Epithelial cell of esophagus (primary cell): Measurements from ENCODE around the gene SF3A2.

Experiments
- DNase-seq: peaks from one replicate; pipeline ENCODE4 v3.0.0; 2010; ENCODE audit warnings: low read depth
- H3K4me3 ChIP-seq: 2 replicates; pipeline ENCODE4 v1.5.1; 2011; ENCODE audit warnings: mild to moderate bottlenecking, low read length, control low read depth
- TF ChIP-seq, protein P1 (sequence below): IDR thresholded peaks from 2 replicates; pipeline ENCODE4 v1.5.1; 2011; ENCODE audit warnings: low read depth, mild to moderate bottlenecking, low read length, control low read depth, inconsistent platforms; ENCODE audit not compliant: insufficient read depth; ENCODE audit errors: missing control alignments

SF3A2 gene

GRCh38 chr19:2286402-2287140 is 49.9 kb downstream of the SF3A2 start:
- TF ChIP-seq, protein P1, sequence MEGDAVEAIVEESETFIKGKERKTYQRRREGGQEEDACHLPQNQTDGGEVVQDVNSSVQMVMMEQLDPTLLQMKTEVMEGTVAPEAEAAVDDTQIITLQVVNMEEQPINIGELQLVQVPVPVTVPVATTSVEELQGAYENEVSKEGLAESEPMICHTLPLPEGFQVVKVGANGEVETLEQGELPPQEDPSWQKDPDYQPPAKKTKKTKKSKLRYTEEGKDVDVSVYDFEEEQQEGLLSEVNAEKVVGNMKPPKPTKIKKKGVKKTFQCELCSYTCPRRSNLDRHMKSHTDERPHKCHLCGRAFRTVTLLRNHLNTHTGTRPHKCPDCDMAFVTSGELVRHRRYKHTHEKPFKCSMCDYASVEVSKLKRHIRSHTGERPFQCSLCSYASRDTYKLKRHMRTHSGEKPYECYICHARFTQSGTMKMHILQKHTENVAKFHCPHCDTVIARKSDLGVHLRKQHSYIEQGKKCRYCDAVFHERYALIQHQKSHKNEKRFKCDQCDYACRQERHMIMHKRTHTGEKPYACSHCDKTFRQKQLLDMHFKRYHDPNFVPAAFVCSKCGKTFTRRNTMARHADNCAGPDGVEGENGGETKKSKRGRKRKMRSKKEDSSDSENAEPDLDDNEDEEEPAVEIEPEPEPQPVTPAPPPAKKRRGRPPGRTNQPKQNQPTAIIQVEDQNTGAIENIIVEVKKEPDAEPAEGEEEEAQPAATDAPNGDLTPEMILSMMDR, result no peak
- no peak overlapping the region for H3K4me3 ChIP-seq
- DNase-seq, result no peak

- H3K4me3 ChIP-seq, result no peak overlapping the region
- DNase-seq, result no peak
- TF ChIP-seq, protein P1, result no peak
Observed at GRCh38 chr19:2287585-2288337, 51.1 kb downstream of the SF3A2 start.

DNA sequence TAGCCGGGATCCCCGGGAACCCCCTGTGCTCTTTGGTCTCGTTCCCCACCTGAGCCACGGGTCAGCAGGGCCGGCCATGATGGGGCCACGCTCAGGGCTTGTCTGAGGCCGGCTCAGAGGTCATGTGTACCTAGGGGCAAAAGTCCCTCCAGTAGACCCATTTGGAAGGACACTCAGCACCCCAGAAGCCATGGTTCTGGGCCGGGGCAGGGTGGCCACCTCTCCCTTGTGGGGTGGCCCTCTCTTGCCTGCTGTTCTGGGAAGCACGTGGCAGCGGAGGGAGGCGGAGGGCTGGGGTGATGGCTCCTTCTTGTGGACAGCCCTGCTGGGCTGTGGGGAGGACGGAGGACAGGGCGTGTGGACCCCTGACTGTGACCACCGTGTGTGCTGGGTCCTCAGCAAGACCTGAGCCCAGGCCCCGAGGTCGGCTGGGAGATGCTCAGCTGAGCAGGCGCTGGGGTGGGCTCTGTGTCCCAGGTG is 51.8 kb downstream of the SF3A2 start:
- DNase-seq, result no peak
- H3K4me3 ChIP-seq, result no peak overlapping the region

DNA sequence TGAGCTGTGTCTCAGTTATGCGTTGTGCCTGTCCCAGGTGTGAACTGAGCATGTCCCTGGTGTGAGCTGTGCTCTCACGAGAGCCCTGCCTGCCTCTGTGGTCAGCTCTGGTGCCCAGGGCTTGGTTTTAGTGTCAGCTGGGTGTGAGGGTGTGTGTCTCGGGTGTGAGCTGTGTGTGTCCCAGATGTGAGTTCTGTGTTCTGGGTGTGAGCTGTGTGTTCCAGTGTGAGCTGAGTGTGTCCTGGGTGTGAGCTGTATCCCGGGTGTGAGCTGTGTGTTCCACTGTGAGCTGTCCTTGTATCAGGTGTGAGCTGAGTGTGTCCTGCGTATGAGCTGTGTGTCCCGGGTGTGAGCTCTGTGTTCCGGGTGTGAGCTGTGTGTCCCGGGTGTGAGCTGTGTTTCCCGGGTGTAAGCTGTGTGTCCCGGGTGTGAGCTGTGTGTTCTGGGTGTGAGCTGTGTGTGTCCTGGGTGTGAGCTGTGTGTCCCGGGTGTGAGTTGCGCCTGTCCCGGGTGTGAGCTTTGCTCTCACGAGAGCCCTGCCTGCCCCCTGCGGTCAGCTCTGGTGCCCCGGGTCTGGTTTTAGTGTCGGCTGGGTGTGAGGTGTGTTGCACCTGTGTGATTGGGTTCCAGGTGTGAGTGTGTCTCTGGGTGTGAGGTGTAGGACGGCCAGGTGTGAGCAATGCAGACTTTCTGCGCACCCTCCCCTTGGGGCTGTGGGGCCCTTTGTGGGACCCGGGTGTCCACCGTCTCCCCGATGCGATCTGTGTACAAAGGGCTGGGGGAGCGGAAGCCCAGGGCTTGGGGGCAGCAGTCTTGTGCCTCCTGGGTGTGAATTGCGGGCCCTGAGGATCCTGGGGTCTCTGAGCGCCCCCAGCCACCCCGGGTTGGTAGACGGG is 52.4 kb downstream of the SF3A2 start:
- no peak for DNase-seq
- no peak overlapping the region for H3K4me3 ChIP-seq
- TF ChIP-seq, protein P1, result no peak

More for the DNA sequence above, 51.8 kb downstream of the SF3A2 start:
- TF ChIP-seq, protein P1, result no peak

- TF ChIP-seq, protein P1, result no peak
- peak; percentile 43 for DNase-seq
- no peak overlapping the region for H3K4me3 ChIP-seq
Observed at GRCh38 chr19:2289714-2290435, 53.3 kb downstream of the SF3A2 start.
